GM19023 (cell line): Measurements from ENCODE around the gene DACH2.

Experiments
- ATAC-seq: cut with Tn5 transposase; IDR thresholded peaks from one replicate; pipeline ENCODE4 v1.9.1; 2021; ENCODE audit warnings: mild to moderate bottlenecking, moderate library complexity; ENCODE audit not compliant: unreplicated experiment

The DACH2 gene

DNA sequence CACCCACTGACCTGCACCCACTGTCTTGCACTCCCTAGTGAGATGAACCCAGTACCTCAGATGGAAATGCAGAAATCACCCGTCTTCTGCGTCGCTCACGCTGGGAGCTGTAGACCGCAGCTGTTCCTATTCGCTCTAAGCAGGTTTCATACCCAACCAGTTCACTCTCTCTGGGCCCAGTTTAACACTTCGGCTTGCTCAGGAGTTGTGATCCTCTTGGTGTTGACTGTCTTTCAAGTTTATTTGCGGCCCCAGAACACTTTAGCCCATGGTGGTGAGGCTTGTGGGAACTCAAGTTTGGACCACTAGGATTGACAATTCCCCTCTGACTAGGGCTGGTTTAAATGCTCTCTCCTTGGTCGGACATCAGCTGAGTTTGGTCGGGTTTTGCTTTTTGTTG lies 147.0 kb downstream of the DACH2 start:
- ATAC-seq: no peak

DNA sequence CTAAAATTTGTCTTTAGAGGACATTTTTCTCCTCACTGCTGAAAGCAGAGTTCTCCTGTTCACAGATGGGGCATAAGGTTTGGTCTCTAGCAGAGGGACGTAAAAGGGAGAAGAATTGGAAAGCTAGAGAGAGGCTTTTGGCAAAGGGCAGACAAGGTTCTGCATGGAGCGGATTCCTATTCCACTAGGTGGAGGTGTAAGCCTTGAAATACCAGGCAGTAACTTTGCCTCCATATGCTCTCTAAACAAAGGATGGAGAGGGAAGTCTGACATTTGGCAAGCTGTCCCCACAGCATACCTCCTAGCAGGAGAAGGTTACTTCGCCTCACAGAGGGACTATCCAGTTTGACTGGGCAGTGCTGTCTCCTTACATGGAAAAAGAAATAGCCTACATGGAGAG lies 174.7 kb downstream of the DACH2 start:
- no peak for ATAC-seq

DNA sequence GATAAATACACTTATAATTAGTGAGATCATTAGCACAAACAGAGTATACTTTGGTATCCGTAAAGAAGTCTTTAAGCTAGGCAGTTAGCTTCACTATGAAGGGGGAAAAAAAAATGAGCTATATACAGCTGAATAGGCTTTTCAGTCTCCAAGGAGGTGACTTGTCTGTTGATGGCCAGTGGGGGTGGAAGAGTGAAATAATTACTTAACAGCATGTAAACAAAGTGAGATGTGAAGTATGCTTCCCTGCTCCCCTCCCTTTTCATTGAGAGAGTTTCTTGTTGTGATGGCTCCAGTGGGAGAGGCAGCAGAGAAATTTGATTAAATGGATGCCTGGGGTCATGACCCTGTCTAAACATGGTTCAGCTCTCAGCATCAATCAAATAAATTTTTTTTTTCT lies 180.9 kb downstream of the DACH2 start:
- ATAC-seq: no peak

DNA sequence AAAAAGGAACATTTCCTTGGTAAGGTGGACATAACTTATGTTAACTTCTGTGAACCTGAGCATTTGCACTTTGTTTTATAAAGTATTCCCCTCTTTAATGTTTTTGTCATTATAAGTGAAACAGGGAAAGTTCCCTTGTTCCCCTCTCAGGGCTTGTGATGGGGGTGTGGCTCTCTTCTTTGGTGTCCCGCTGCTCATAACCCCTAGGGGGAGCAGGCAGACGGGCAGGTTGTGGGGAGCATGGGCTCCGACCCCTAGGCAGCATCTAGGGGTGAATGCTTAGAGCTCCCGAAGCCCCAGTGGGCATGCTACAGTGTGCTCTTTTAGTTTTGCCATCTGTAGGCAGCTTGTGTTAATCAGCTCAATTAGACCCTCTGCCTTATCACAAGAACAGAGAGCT lies 200.4 kb downstream of the DACH2 start:
- ATAC-seq: no peak

DNA sequence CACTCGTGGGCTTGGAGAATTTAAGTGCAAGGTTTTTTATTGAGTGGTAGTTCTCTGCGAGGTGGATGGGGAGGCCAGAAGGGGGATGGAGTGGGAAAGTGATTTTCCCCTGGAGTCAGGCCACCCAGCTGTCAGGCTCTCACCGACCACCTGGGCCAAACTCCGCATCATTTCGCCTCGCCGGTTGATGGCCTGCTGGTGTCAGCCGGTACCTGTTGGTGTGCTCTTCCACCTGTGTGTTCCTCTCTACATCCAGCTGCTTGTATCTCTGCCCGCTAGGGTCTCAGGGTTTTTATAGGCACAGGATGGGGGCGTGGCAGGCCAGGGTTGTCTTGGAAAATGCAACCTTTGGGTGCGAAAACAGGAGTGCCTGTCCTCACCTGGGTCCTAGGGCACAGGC lies 200.9 kb downstream of the DACH2 start:
- no peak for ATAC-seq

DNA sequence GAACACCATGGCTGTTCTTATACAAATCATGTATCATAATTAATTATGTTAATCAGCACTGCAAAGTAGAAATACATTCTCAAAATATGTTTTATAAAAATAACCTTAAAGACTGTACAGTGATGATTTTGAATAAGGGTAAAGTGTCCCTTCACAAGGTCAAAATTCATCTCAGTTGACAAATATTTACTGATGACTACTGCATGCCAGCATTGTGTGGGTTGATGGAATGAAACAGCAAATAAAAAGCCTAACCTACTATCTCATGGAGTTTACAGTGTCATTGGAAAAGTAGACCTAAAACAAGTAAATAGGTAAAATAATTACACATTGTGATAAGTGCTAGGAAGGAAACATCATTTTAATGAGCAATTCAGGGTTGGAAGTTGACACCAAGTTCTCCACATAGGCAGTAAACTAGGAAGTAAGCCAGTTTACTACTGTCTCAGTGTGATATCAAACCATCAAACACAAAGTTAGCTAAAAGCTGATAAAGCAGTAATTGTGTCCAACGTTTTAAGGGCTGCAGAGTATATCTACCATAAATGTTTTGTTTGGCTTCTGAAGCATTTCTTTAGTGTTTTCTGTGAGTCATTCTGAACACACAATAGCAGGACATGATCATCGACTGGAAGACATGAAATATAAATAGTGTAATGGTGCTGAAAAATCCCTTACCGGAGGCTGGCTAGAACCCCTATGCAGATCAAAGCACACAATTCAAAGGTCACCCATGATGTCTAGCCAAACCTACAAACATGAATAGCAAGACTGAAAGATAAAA lies 221.8 kb downstream of the DACH2 start:
- no peak for ATAC-seq

DNA sequence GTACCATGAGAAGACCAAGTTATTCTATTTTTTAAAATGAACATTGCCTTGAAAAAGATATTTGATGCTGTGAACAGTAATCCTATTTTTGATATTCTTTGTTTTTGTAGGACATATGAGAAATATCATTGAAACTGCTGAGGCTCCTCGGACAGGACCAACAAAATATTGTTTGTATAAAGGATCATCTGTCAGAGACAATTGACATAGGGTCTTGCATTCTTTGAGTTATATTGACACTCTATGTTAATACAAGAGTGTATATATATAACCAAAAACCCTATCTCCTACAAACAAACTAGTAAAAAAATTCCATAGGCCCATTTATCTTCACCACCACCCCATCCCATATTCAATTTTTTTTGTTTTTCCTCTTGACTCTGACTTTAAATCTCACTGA lies 222.7 kb downstream of the DACH2 start:
- no peak for ATAC-seq

DNA sequence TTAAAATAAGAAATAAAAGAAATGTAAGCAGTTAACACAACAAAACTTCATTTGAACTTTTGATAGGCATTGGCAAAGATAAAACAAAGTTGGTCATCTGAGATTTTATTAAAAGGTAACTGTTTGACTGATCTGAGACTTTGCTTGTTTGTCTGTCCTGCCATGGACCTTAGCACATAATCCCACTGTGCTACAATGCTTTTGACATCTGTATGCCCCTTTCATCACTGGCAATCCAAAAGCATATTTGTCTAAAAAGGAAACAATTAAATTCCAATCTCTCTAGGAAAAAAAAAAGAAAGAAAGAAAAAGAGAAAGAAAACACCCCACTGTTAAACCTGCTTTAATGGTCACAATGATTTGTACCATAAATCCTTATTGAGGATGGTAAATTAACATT lies 231.0 kb downstream of the DACH2 start:
- no peak for ATAC-seq

DNA sequence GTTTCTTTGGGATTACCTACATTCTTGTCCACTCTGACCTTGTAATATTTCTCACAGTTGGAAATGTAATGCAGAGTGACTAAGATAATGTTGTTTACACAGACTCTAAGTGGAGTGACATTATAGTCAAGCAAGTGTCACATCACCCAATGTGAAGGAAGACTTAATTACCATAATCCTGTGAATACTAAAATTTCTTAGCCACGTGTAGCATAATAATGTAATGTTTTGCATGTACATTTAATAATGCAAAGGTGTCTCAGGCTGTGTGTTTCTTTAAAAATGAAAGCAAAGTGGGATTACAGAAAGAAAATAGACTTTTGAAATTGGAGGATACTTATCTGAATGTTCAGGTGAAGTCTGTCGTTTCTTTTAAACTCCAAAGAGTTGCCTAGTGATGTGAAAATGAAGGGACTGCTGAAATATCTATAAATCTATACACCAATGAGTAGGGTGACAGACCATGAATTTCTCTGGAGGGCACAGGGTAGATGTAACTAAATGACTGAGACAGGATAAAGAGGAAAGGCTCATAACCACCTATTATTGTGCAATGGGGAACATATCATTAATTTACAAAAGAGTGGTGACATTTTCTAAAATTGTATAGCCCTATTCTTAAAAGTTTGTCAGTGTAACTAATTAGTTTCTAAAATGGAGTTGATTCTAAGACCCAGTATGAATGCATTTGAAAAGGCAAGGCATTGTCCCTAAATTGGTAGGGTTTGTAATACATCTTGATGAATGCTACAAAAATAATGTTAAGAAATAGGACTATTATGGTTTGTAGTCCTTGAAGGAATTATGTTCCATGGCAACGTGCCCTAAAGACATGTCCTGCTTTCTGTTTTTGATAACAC lies 235.7 kb downstream of the DACH2 start:
- ATAC-seq: no peak

DNA sequence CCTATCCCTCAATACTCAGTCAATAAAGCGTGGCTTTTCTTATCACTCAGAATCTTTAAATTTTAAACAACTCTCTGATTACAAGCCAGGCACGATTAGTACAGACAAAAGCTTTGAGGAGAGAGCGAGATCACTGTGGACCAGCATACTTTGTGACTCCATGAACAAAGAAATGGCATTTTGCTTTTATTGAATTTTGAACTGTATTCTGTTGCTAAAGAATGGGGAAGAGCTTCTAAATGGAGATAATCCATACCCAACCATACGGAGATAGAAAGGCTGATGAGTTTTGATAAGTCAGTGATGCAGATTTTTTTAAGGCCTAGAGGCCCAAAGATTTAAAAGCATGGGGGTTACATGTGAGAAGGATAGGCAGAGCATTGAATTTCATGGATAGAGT lies 259.1 kb downstream of the DACH2 start:
- ATAC-seq: no peak

DNA sequence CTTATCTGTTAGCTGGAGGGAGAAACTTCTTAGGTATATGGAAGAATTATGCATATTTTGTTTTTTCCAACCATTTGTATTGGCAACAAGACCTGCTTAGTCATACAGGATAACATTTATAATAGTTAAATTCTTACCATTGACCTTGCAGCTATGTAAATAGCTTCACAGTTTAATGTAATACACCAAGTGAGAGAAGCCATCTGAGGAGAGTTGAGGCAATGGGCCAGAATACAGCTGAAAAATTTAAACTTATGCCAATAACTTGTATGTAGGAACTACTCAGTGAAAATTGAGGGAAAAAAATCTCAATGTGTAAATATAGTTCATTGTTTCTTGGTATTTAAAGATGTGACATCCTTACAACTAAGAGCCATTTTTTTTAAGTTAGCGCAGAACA lies 273.5 kb downstream of the DACH2 start:
- ATAC-seq: no peak

DNA sequence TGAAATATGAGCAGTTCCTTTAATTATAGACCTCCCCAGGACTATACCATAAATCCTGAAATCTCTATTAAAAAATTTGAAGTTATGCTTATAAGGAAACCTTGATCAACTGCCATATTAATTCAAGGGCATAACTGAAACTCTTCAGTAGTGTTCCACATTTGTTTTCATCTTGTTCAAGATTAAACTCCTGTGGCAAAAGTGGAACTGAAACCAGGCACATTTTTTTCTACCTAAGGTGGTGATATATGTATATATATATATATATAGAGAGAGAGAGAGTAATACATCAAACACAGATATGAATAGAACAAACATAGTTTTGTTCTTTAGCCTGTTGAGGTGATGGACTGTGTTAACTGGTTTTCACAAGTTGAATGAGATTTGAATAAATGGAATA lies 287.9 kb downstream of the DACH2 start:
- ATAC-seq: no peak

DNA sequence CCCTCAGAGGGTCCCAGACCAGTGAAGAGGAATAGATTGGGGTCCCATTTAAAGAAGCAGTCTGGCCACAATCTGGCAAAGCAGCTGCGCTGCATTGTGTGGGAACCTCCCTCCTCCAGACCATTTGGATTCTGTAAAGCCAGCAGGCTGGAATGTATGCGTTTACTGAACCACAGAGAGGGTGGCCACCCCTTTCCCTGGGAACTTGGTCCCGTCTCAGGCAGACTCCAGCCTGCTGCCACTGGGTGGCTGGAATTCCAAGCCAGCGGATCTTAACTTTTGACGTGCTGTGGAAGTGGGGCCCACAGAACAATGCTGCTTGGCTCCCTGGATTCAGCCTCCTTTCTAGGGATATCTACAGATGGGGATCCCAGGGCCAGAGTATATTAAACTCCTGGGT lies 307.2 kb downstream of the DACH2 start:
- ATAC-seq: no peak

DNA sequence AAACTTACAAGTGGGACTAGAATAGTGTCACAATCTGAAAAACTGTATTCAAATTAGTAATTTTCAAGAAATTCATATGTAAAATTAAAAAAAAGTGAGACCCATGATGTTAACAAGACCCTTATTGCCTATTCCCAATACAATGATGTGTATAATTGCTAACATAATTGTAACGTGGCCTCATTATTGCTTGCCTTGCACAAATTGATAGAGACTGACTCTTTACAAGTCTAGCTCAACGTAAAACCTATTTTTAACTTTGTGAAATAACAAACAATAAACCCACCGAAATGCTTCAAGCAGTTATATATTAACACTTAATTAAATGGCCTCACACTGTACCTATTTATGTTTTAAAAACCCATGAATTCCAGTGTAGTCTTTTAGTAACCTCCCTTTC lies 312.5 kb downstream of the DACH2 start:
- no peak for ATAC-seq

DNA sequence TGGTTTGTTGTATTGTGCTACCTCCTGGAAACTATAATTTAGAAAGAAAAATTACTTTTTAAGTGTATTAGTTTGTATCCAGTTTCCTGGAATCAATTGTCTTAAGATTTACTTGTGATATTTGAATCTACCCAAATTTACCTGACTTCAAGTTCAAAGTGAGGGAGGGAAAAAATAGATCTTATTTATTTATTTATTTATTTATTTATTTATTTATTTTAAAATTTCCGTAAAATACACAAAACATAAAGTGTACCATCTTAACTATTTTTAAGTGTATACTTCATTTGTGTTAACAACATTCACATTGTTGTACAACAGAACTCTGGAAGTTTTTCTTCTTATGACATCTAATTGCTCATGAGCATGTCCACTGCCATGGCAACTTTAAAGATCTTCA lies 356.0 kb downstream of the DACH2 start:
- ATAC-seq: no peak

DNA sequence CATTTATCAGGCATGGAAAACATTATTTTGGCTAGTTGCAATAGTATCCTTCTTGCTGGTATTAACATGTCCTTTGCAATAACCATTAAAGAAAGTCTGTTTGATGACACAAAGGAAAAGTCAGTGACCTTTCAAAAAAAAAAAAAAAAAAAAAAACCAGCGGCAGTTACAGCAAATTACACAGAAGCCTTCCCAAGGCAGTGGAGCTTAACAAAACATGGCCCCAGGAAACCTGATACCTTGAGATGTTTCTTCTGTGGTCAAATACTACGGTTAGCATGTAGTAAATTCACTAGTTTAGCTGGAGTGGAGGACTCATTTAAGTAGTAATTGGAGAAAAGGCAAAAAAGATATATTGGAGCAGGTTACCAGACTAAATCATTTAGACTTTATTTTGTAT lies 359.1 kb downstream of the DACH2 start:
- no peak for ATAC-seq

DNA sequence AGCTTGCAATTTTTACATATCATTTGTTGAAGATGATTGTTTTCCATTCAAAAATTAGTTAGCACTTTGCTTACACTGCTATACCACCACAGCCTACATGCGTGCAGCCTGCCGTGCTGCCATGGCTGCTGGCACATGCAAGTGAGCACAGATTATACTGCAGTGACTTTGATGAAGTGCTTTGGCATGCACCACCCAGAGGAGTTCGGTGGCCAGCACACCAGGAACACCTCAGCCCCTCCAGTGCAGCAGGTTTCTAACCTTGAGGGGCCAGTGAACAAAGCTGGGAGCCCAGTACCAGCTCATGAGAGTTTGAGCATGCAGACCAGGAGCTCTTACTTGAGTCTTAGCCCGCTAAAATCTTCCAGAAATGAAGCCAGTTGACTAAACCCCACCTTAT lies 431.5 kb downstream of the DACH2 start:
- ATAC-seq: no peak

DNA sequence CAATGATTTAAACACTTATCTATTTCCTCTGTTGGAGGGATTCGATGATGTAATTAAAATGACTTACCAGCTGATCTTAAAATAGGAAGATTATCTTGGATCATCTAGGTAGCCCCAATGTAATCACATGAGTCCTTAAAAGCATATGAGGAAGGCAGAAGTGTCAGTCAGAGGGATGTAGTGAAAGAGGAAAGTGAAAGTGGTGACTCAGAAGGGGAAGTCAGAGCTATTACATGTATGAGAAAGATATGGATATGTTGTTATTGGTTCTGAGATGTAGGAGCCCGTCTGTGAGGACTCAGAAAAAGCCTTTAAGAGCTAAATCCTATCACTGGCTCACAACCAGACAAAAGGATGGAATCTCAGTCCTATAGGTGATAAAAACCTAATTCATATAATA lies 456.4 kb downstream of the DACH2 start:
- no peak for ATAC-seq

DNA sequence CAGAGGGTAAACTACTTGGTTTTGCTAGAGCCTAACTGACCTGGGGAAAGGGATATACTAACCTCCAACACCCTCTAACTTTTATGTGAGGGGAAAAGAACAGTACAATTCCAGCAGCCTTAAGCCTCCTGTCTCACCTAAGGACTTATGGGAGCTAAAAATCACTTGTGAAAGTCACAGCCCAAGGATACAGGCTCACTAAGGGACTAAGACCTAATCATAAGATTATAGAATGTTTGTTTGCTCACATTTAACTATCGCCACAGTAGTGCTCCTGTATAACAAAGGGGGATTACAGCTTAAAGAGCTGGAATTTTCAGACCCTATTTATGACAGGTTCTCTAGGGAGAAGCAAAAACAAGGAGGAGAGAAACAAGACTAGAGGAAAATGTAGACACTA lies 548.7 kb downstream of the DACH2 start:
- ATAC-seq: no peak

DNA sequence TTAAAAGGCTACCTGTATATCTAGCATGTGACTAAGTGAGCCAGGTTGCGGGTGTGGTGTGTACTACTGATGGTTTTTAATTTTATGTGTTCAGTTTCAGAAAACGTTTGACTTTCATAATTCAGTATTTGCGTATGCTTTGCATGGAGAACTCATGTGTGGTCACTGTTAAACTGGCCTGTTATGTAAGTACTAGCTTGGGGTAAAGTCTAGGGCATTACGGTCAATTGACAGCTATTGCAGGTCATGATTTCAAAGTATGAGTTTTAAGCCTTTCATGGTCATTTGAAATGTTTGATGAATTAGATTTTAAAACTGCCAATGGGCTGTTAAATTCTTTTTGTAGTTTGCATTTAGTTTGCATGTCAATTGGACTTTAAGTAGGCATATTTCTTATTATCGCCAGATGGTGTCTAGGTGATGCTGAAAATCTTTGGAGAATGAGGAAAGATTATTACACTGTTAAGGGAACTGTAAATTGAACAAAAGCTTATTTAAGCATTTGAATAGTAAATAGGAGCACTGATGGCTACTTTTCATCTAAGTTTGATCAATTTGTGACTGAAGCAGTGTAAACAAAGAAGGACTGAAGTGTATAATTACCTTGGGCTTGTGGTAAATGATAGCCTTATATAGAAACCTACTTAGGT lies 563.4 kb downstream of the DACH2 start:
- ATAC-seq: no peak

DNA sequence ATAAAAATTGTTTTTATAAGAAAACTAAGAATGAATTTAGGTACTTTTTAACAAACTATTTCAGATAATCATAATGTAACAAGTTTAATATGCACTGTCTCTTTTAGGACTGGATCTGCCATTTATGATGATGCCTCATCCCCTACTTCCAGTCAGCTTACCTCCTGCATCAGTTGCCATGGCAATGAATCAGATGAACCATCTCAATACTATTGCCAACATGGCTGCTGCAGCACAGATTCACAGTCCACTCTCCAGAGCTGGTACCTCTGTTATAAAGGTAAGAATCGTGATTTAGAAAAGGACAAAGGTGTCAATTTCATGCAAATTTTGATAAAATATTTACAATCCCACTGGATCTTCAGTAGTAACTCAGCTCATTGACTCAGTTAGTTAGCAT lies 566.2 kb downstream of the DACH2 start:
- no peak for ATAC-seq

DNA sequence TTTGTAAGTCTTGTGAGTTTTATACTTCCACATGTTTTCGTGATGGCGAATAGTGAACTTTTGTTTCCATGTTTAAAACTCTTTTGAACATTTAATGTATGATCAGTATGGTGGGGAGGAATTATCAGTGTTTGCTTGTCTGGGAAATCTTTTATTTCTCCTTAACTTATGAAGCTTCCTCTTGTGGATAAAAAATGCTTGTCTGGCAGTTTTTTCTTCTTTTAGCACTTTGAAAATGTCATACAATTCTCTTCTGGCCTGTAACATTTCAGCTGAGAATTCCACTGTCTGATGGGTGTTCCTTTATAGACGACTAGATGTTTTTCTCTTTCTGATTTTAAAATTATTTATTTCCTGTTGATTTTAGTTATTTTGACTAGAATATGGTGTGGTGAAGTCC lies 576.0 kb downstream of the DACH2 start:
- ATAC-seq: no peak
